CD14-positive monocyte (primary cell): ENCODE results near the gene PRKAR1B. TPM values are rescaled to one million over a fixed set of nuclear protein-coding genes. Genes with fewer than 3 reads are reported as not detected.

Experiments
- DNase-seq, 3 donors: peaks; one replicate each; pipeline ENCODE4 v3.0.0-alpha.2; 2011 to 2022
- H2AFZ ChIP-seq: 2 replicates; pipeline ENCODE4 v1.6.0; 2012; ENCODE audit warnings: mild to moderate bottlenecking, low read depth, low read length, inconsistent platforms; ENCODE audit not compliant: insufficient read depth, poor library complexity, severe bottlenecking
- H3K27ac ChIP-seq, 2 donors: 1 replicate in 1 of 2; 2 replicates in 1 of 2; pipeline ENCODE4 v1.5.1; 2012 to 2013; ENCODE audit warnings: low read length in 2 of 2, control low read depth in 1 of 2, inconsistent platforms in 1 of 2, low read depth in 1 of 2, mild to moderate bottlenecking in 1 of 2
- H3K27me3 ChIP-seq, 2 donors: one replicate each; pipeline versions ENCODE4 v1.6.0 to v1.6.1; 2011 to 2013; ENCODE audit warnings: low read length in 2 of 2; ENCODE audit not compliant: control insufficient read depth in 2 of 2, insufficient read depth in 2 of 2
- H3K36me3 ChIP-seq, 2 donors: replicated peaks in 1 of 2; 1 replicate in 1 of 2; 2 replicates in 1 of 2; pipeline versions ENCODE4 v1.5.1 to v1.6.1; 2012 to 2013; ENCODE audit warnings: low read length in 2 of 2, control low read depth in 1 of 2, inconsistent platforms in 1 of 2, mild to moderate bottlenecking in 1 of 2; ENCODE audit not compliant: insufficient read depth in 2 of 2, control insufficient read depth in 1 of 2
- H3K4me1 ChIP-seq, 2 donors: 1 replicate in 1 of 2; 2 replicates in 1 of 2; pipeline versions ENCODE4 v1.5.1 to v1.6.1; 2012 to 2013; ENCODE audit warnings: low read length in 2 of 2, control low read depth in 1 of 2, inconsistent platforms in 1 of 2, mild to moderate bottlenecking in 1 of 2, moderate library complexity in 1 of 2; ENCODE audit not compliant: insufficient read depth in 2 of 2, control insufficient read depth in 1 of 2
- H3K4me2 ChIP-seq: replicated peaks from 2 replicates; pipeline ENCODE3; 2012; ENCODE audit warnings: low read length, moderate library complexity, mild to moderate bottlenecking; ENCODE audit not compliant: poor library complexity, severe bottlenecking; ENCODE audit errors: extremely low read depth
- H3K4me3 ChIP-seq, 3 experiments: fragments of 200-600 bp in 1 of 3; sonication (generic) in 1 of 3; replicated peaks in 1 of 3; 1 replicate in 2 of 3; 2 replicates in 1 of 3; pipeline ENCODE4 v1.5.1; 2011 to 2013; ENCODE audit warnings: low read length in 3 of 3, mild to moderate bottlenecking in 3 of 3, control low read depth in 2 of 3, low read depth in 2 of 3, inconsistent platforms in 1 of 3, moderate library complexity in 1 of 3
- H3K79me2 ChIP-seq: 2 replicates; pipeline ENCODE4 v1.6.0; 2012; ENCODE audit warnings: mild to moderate bottlenecking, control low read depth, inconsistent platforms, low read length, moderate library complexity; ENCODE audit not compliant: insufficient read depth
- H3K9ac ChIP-seq: 2 replicates; pipeline ENCODE4 v1.6.0; 2017; ENCODE audit warnings: low read length, mild to moderate bottlenecking; ENCODE audit not compliant: insufficient read depth, poor library complexity, severe bottlenecking
- H3K9me3 ChIP-seq, 2 donors: replicated peaks in 1 of 2; 1 replicate in 1 of 2; 2 replicates in 1 of 2; pipeline versions ENCODE4 v1.5.1 to v1.6.1; 2012 to 2013; ENCODE audit warnings: low read length in 2 of 2, control low read depth in 1 of 2; ENCODE audit not compliant: control insufficient read depth in 1 of 2, insufficient read depth in 1 of 2
- H4K20me1 ChIP-seq: 2 replicates; pipeline ENCODE4 v1.6.0; 2012; ENCODE audit warnings: mild to moderate bottlenecking, low read length, control low read depth, moderate library complexity; ENCODE audit not compliant: insufficient read depth
- H3K27ac Mint-ChIP-seq, 7 donors: one replicate each; pipeline ENCODE4 v1.8.0; 2020; ENCODE audit warnings: mild to moderate bottlenecking in 7 of 7, mixed read lengths in 7 of 7, moderate library complexity in 6 of 7, inconsistent platforms in 2 of 7
- H3K27me3 Mint-ChIP-seq, 3 donors: one replicate each; pipeline ENCODE4 v1.8.0; 2021 to 2022; ENCODE audit warnings: low read depth in 3 of 3, mild to moderate bottlenecking in 3 of 3, mixed read lengths in 3 of 3, moderate library complexity in 3 of 3, inconsistent platforms in 1 of 3
- H3K36me3 Mint-ChIP-seq, 2 donors: one replicate each; pipeline ENCODE4 v1.8.0; 2020; ENCODE audit warnings: mixed read lengths in 2 of 2, inconsistent platforms in 1 of 2, mild to moderate bottlenecking in 1 of 2
- H3K4me1 Mint-ChIP-seq: one replicate; pipeline ENCODE4 v1.8.0; 2020; ENCODE audit warnings: mild to moderate bottlenecking, mixed read lengths
- H3K4me3 Mint-ChIP-seq, 2 donors: one replicate each; pipeline ENCODE4 v1.8.0; 2020; ENCODE audit warnings: mild to moderate bottlenecking in 2 of 2, mixed read lengths in 2 of 2, moderate library complexity in 1 of 2
- H3K9me3 Mint-ChIP-seq, 7 donors: one replicate each; pipeline ENCODE4 v1.8.0; 2020 to 2022; ENCODE audit warnings: mixed read lengths in 7 of 7, mild to moderate bottlenecking in 6 of 7, moderate library complexity in 6 of 7, inconsistent platforms in 2 of 7
- CTCF ChIP-seq: fragments of 200-600 bp; IDR thresholded peaks from one replicate; pipeline ENCODE4 v1.8.0; 2022; ENCODE audit warnings: antibody characterized with exemption, mild to moderate bottlenecking
- WGBS: methylation state at CpG from one replicate; pipeline ENCODE4 v1.1.5; 2013; ENCODE audit warnings: missing lambda C conversion rate; ENCODE audit not compliant: insufficient coverage; 5-methylcytosine and 5-hydroxymethylcytosine counted together
- intact Hi-C, 2 donors: fragments of 100-400 bp; cut with micrococcal nuclease; formaldehyde crosslinking; loops; one replicate each; pipeline versions ENCODE4 v1.15.0 to v1.15.1; 2023
- polyA plus RNA-seq, 3 donors: library from polyadenylated mRNA; depleted of rRNA in 1 of 3; unstranded in 2 of 3; stranded (reverse) in 1 of 3; fragments of 300-500 nt in 2 of 3; fragments of >200 nt in 1 of 3; fragmentation: Illumina TruSeq in 2 of 3; gene quantifications; 1 replicate in 2 of 3; 2 replicates in 1 of 3; pipeline ENCODE4 v1.2.3, GENCODE V29; 2012 to 2021

The PRKAR1B gene
- polyA plus RNA-seq, 3 donors, result 0.94 to 2.1 (median 1.1) TPM

- Histone ChIP-seq H3K79me2 (no peaks in the 10 kb centered on the region), H3K27ac (no peak overlapping the region), H4K20me1 (no peaks in the 10 kb centered on the region), H3K4me1 (peaks cover 25 to 29% of the 10 kb centered on the region in 2 donors), H3K9ac (no peak overlapping the region), H2AFZ (no peak overlapping the region), H3K36me3 (no peaks in the 10 kb centered on the region), H3K27me3 (peaks cover 0 to 5% of the 10 kb centered on the region in 2 donors), H3K9me3 (peaks cover 0 to 5% of the 10 kb centered on the region in 2 donors), H3K4me3 (no peak overlapping the region), H3K4me2 (no peak overlapping the region)
- 93% methylated on average over 34 of the region's 35 CpGs for WGBS
- Mint-ChIP-seq H3K27ac (peak overlapping the region in 1 of 7 donors; percentile 46), H3K4me1 (peaks cover 24% of the 10 kb centered on the region), H3K4me3 (no peak overlapping the region), H3K27me3 (peaks cover 14 to 17% (median 17%) of the 10 kb centered on the region in 3 donors), H3K36me3 (no peaks in the 10 kb centered on the region), H3K9me3 (peaks cover 2 to 12% (median 6%) of the 10 kb centered on the region in 7 donors)
- no peak for DNase-seq
- no peak for TF ChIP-seq CTCF
- intact Hi-C loops, result no loop called here
Measured at GRCh38 chr7:597348-598178, 129.5 kb downstream of the PRKAR1B start.

- TF ChIP-seq CTCF, result no peak
- WGBS, result 95% methylated on average over 9 of the region's 17 CpGs
- Mint-ChIP-seq H3K4me1 (peaks cover 19% of the 10 kb centered on the region), H3K27me3 (peaks cover 14 to 23% (median 20%) of the 10 kb centered on the region in 3 donors), H3K9me3 (peaks cover 2 to 11% (median 6%) of the 10 kb centered on the region in 7 donors), H3K4me3 (no peak overlapping the region), H3K27ac (no peak overlapping the region), H3K36me3 (no peaks in the 10 kb centered on the region)
- no peaks in the 10 kb centered on the region for H3K36me3 ChIP-seq
- no peak overlapping the region for H3K9ac ChIP-seq
- intact Hi-C loops, result no loop called here
- no peak overlapping the region for H2AFZ ChIP-seq
- no peak overlapping the region for H3K27ac ChIP-seq
- peaks cover 0 to 5% of the 10 kb centered on the region in 2 donors for H3K27me3 ChIP-seq
- H3K79me2 ChIP-seq, result no peaks in the 10 kb centered on the region
- no peak overlapping the region for H3K4me3 ChIP-seq
- H3K4me2 ChIP-seq, result no peak overlapping the region
- peaks cover 18 to 26% of the 10 kb centered on the region in 2 donors for H3K4me1 ChIP-seq
- no peaks in the 10 kb centered on the region for H4K20me1 ChIP-seq
- peaks cover 0 to 5% of the 10 kb centered on the region in 2 donors for H3K9me3 ChIP-seq
- DNase-seq, result no peak
Measured at GRCh38 chr7:596819-597182, 130.3 kb downstream of the PRKAR1B start.
